GM13977 (cell line): ENCODE results near the gene SLC25A30.
"Not testable (repeated sequence)": the region's sequence is repeated elsewhere in the genome, so short reads cannot be mapped to it uniquely, and the experiment has no call there.

Experiments used
- DNase-seq: peaks from one replicate; pipeline ENCODE4 v3.0.0; 2012; ENCODE audit warnings: low spot score
- CTCF ChIP-seq: IDR thresholded peaks from 2 replicates; pipeline ENCODE4 v1.5.1; 2012; ENCODE audit warnings: mild to moderate bottlenecking, control low read depth; ENCODE audit not compliant: insufficient read depth; ENCODE audit errors: extremely low read depth, missing control alignments
- in situ Hi-C: fragments of 300-500 bp; cut with MboI; formaldehyde crosslinking; loops from one replicate; pipeline ENCODE4 v1.12.0; 2022; ENCODE audit warnings: low sequenced_read_pairs, low pct_unique_long_range_greater_than_20kb, mixed read lengths, inconsistent platforms; ENCODE audit not compliant: unreplicated experiment

The SLC25A30 gene

GRCh38 chr13:45353895-45354294, 64.3 kb downstream of the SLC25A30 start:
- DNase-seq, result peak; percentile 38
- in situ Hi-C loops, result no loop called here
- no peak for TF ChIP-seq CTCF

GRCh38 chr13:45352031-45352430, 66.1 kb downstream of the SLC25A30 start:
- no peak for TF ChIP-seq CTCF
- in situ Hi-C loops, result no loop called here
- no peak for DNase-seq

- no peak for DNase-seq
- in situ Hi-C loops, result no loop called here
- TF ChIP-seq CTCF, result no peak
These were observed 68.0 kb downstream of the SLC25A30 start for GRCh38 chr13:45350152-45350551.

- TF ChIP-seq CTCF, result no peak
- no peak for DNase-seq
- in situ Hi-C loops, result no loop called here
These were observed 68.7 kb downstream of the SLC25A30 start for GRCh38 chr13:45349438-45349837.

GRCh38 chr13:45344064-45344463, 74.1 kb downstream of the SLC25A30 start:
- in situ Hi-C loops, DNase-seq: not testable (repeated sequence)
